ENCODE measurements around the gene OASL.
"Not testable (repeated sequence)": the region's sequence is repeated elsewhere in the genome, so short reads cannot be mapped to it uniquely, and the experiment has no call there.

OASL gene

GRCh38 chr12:121038861-121039668 lies at the start of gene OASL:
OASL (minus strand) TSS chr12:121039246; CDS start chr12:121038971, 275 bp downstream.
- peak; percentile 66 for DNase-seq

- DNase-seq = no peak
Observed at GRCh38 chr12:121088195-121088585, 49.1 kb upstream of the OASL start.

- no peak for DNase-seq
Observed at GRCh38 chr12:121087467-121088194, 48.6 kb upstream of the OASL start.

GRCh38 chr12:121086781-121087295 lies 47.8 kb upstream of the OASL start:
- no peak for DNase-seq

GRCh38 chr12:121085506-121086353 lies 46.7 kb upstream of the OASL start:
- no peak for DNase-seq

GRCh38 chr12:121085069-121085468 lies 46.0 kb upstream of the OASL start:
- DNase-seq = no peak

- no peak for DNase-seq
Observed at GRCh38 chr12:121084229-121084628, 45.2 kb upstream of the OASL start.

GRCh38 chr12:121080909-121081308 lies 41.9 kb upstream of the OASL start:
- DNase-seq = no peak

- no peak for DNase-seq
Observed at GRCh38 chr12:121079736-121080272, 40.8 kb upstream of the OASL start.

- DNase-seq = not testable (repeated sequence)
Observed at GRCh38 chr12:121077440-121077839, 38.4 kb upstream of the OASL start.

- not testable (repeated sequence) for DNase-seq
Observed at GRCh38 chr12:121075911-121076310, 36.9 kb upstream of the OASL start.

- no peak for DNase-seq
Observed at GRCh38 chr12:121072147-121072546, 33.1 kb upstream of the OASL start.

- no peak for DNase-seq
Observed at GRCh38 chr12:121069206-121069605, 30.2 kb upstream of the OASL start.

GRCh38 chr12:121065345-121065744 lies 26.3 kb upstream of the OASL start:
- DNase-seq = no peak

- not testable (repeated sequence) for DNase-seq
Observed at GRCh38 chr12:121064586-121064985, 25.5 kb upstream of the OASL start.

- no peak for DNase-seq
Observed at GRCh38 chr12:121064116-121064515, 25.1 kb upstream of the OASL start.

GRCh38 chr12:121062391-121063045 lies 23.5 kb upstream of the OASL start:
- DNase-seq = no peak

GRCh38 chr12:121061831-121062230 lies 22.8 kb upstream of the OASL start:
- no peak for DNase-seq

GRCh38 chr12:121060149-121061001 lies 21.3 kb upstream of the OASL start:
- peak; percentile 72 for DNase-seq

GRCh38 chr12:121059031-121059898 lies 20.2 kb upstream of the OASL start:
- no peak for DNase-seq
